ENCODE results near the gene F3.

The F3 gene

DNA sequence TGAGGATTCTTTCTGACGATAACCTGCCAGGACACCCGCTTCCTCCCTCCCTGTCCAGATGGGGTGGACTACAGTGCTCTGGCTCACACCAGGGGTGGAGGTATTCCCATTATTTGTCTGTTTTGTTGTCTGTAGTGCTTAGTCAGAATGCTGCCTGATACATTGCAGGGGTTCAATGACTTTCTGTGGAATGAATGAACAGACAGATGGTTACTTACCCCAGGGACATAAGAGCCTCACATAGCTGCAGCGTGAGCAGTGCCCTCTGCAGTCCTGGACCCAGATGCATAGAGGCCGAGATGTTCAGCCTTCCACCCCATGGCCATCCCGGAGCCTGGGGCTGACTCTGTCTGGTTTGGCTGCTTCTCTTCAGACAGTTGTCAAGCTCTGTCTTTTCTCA, 13.0 kb upstream of the F3 start:
- Histone ChIP-seq H3K27me3 (replicated peaks; ENCODE audit: control insufficient read depth, insufficient read depth, low read length) (no peaks in the 10 kb centered on the region), H3K36me3 (ENCODE audit: control insufficient read depth, insufficient read depth, low read length) (no peaks in the 10 kb centered on the region), H3K4me3 (replicated peaks; ENCODE audit: low read depth, low read length) (no peak overlapping the region)
- no peak for DNase-seq (ENCODE audit: extremely low read depth, insufficient read length)
- TF ChIP-seq, protein P1, sequence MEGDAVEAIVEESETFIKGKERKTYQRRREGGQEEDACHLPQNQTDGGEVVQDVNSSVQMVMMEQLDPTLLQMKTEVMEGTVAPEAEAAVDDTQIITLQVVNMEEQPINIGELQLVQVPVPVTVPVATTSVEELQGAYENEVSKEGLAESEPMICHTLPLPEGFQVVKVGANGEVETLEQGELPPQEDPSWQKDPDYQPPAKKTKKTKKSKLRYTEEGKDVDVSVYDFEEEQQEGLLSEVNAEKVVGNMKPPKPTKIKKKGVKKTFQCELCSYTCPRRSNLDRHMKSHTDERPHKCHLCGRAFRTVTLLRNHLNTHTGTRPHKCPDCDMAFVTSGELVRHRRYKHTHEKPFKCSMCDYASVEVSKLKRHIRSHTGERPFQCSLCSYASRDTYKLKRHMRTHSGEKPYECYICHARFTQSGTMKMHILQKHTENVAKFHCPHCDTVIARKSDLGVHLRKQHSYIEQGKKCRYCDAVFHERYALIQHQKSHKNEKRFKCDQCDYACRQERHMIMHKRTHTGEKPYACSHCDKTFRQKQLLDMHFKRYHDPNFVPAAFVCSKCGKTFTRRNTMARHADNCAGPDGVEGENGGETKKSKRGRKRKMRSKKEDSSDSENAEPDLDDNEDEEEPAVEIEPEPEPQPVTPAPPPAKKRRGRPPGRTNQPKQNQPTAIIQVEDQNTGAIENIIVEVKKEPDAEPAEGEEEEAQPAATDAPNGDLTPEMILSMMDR (IDR thresholded peaks at IDR 0.05; ENCODE audit: insufficient read depth, low read length, poor library complexity, severe bottlenecking): no peak

DNA sequence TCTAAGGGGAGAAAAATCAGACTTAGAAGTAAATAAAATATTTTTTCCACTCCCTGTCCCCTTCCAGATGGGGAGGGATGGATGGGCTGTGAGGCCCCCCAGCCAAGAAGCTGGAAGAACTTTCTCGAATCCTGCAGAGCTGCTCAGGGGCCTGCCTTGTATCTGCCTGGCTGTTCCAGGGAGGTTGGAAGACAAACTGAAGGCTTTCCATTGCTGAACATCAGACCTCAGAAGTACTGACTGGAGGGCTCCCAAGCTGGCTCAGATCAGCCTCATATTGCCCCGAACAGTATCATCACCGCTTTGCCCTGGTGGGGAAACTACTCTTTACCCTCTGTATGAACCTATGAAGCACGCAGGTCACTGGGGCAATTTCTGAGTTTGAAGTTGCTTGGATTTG, 12.4 kb upstream of the F3 start:
- peaks cover 1% of the 10 kb centered on the region; the same call in 1 of the 2 replicates for H3K27me3 ChIP-seq (replicated peaks; ENCODE audit: control insufficient read depth, insufficient read depth, low read length)
- DNase-seq (ENCODE audit: extremely low read depth, insufficient read length): no peak

DNA sequence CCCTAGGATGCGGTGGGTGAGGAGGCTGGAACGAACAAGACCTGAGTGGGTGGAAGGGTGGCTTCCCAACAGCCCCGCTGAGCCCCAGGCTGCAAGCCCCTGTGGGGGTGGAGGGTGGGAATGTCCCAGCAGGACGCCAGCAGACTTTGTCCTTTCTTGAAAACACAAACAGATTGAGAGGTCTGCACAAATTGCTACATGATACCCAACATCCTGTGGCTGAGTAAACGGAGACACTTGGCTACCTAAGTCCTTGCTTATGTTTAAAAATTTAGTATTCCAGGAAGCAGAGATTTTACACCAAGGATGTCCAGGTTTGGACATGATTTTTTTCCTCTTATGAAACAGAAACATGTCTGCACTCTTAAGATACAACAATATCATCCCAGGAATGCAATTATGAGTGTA, 11.8 kb upstream of the F3 start:
- no peak overlapping the region for H3K4me3 ChIP-seq (replicated peaks; ENCODE audit: low read depth, low read length)
- H3K36me3 ChIP-seq (ENCODE audit: control insufficient read depth, insufficient read depth, low read length): no peaks in the 10 kb centered on the region
- H3K27me3 ChIP-seq (replicated peaks; ENCODE audit: control insufficient read depth, insufficient read depth, low read length): peaks cover 2% of the 10 kb centered on the region; the same call in 1 of the 2 replicates
- no peak for DNase-seq (ENCODE audit: extremely low read depth, insufficient read length)
- TF ChIP-seq, protein P1 (IDR thresholded peaks at IDR 0.05; ENCODE audit: insufficient read depth, low read length, poor library complexity, severe bottlenecking): no peak

More for the DNA sequence above, 12.4 kb upstream of the F3 start:
- TF ChIP-seq, protein P1 (IDR thresholded peaks at IDR 0.05; ENCODE audit: insufficient read depth, low read length, poor library complexity, severe bottlenecking): no peak
- Histone ChIP-seq H3K4me3 (replicated peaks; ENCODE audit: low read depth, low read length) (no peak overlapping the region), H3K36me3 (ENCODE audit: control insufficient read depth, insufficient read depth, low read length) (no peaks in the 10 kb centered on the region)

DNA sequence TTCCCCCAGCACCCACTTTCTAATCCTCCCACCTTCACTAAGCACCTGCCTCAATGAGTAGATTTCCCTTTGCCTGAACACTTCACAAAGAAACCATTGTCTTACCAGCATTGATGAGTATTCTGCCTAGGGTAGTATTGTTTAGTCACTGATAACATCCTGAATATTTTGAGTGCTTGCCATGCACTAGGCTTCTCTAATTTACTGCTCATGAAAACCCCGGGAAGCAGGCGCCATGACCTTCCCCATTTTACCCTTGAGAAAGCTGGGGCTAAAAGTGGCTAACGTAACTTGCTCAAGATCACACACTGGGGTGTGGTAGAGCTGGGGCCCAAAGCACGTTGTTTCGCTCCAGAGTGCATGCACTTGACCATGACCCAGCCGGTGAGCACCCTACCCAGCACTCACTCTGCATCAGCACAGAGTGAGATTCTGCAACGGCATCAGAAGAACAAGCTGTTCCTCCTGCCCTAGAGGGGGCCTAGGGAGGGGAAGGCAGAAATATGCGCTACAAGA, 10.6 kb upstream of the F3 start:
- Histone ChIP-seq H3K4me3 (replicated peaks; ENCODE audit: low read depth, low read length) (no peak overlapping the region), H3K36me3 (ENCODE audit: control insufficient read depth, insufficient read depth, low read length) (no peaks in the 10 kb centered on the region), H3K27me3 (replicated peaks; ENCODE audit: control insufficient read depth, insufficient read depth, low read length) (peaks cover 2% of the 10 kb centered on the region; the same call in 1 of the 2 replicates)
- TF ChIP-seq, protein P1 (IDR thresholded peaks at IDR 0.05; ENCODE audit: insufficient read depth, low read length, poor library complexity, severe bottlenecking): no peak
- DNase-seq (ENCODE audit: extremely low read depth, insufficient read length): no peak

DNA sequence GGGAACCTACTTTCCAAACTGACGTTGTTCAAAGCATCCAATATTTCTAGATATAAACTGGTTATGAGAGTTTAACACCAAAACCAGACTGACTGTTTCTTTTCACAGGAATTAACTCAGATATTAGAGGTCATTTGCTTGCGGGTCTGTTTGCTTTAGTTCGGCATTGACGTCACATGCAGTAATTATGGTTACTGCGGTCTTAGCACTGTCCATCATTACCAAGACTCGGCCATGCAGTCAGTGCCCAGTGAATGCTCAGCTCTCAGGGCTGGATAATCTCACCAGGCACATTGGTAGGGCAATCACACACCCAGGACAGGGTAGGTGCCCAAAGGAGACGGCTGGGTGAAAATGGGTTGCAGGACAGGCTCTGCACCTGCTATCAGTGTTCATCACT, 9.9 kb upstream of the F3 start:
- Histone ChIP-seq H3K27me3 (replicated peaks; ENCODE audit: control insufficient read depth, insufficient read depth, low read length) (peaks cover 2% of the 10 kb centered on the region; the same call in 1 of the 2 replicates), H3K4me3 (replicated peaks; ENCODE audit: low read depth, low read length) (no peak overlapping the region), H3K36me3 (ENCODE audit: control insufficient read depth, insufficient read depth, low read length) (no peaks in the 10 kb centered on the region)
- DNase-seq (ENCODE audit: extremely low read depth, insufficient read length): no peak
- TF ChIP-seq, protein P1 (IDR thresholded peaks at IDR 0.05; ENCODE audit: insufficient read depth, low read length, poor library complexity, severe bottlenecking): no peak

DNA sequence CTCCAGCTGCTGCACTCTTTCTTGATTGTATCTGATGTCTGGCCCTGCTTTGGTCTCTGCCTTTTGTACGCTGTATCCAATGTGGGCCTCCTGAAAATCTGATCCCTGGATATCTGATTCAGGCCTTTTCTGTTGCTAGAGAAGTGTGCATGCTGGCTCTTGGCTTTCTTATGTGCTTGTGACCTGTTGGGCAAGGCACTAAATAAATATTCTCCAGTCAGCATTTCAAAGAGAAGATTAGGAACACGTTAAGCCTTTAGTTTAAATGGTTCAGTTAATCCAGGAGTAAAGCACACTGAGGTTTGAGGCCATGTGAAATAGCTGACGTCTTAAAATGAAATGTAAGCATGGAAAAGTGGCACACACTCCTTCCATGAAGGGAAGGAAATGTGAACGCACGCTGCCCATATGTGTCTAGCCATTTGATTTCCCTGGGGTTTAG, 9.3 kb upstream of the F3 start:
- Histone ChIP-seq H3K27me3 (replicated peaks; ENCODE audit: control insufficient read depth, insufficient read depth, low read length) (peaks cover 2% of the 10 kb centered on the region; the same call in 1 of the 2 replicates), H3K36me3 (ENCODE audit: control insufficient read depth, insufficient read depth, low read length) (no peaks in the 10 kb centered on the region), H3K4me3 (replicated peaks; ENCODE audit: low read depth, low read length) (no peak overlapping the region)
- TF ChIP-seq, protein P1 (IDR thresholded peaks at IDR 0.05; ENCODE audit: insufficient read depth, low read length, poor library complexity, severe bottlenecking): no peak
- no peak for DNase-seq (ENCODE audit: extremely low read depth, insufficient read length)

Data from GM06990 (cell line).